HG02588 (cell line): Measurements from ENCODE around the gene CARD11.

Experiments
- ATAC-seq: cut with Tn5 transposase; IDR thresholded peaks from one replicate; pipeline ENCODE4 v1.9.1; 2021; ENCODE audit warnings: mild to moderate bottlenecking, moderate library complexity; ENCODE audit not compliant: unreplicated experiment

The CARD11 gene

GRCh38 chr7:2856388-2857169 is 187.1 kb downstream of the CARD11 start:
- no peak for ATAC-seq
